ENCODE measurements around the gene NAV2.

The NAV2 gene

DNA sequence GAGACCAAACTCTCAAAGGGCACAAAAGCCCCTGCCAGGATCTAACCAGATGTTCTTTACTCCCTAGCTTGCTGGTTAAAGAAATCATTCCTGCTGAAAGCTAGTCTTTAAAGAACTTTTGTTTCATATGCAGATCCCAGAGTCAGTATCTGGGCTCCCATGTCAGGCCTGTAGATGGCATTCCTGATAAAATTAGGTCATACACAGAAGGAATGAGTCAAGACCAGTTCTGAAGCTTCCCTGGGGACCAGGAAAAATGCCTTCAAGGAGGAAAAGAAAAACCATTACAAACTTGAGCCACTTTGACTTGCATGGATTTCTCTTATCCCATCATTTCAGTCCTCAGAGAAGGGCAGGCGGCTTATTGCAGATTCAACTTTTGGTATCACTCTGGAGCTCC, 441.7 kb downstream of the NAV2 start:
- DNase-seq: no peak

DNA sequence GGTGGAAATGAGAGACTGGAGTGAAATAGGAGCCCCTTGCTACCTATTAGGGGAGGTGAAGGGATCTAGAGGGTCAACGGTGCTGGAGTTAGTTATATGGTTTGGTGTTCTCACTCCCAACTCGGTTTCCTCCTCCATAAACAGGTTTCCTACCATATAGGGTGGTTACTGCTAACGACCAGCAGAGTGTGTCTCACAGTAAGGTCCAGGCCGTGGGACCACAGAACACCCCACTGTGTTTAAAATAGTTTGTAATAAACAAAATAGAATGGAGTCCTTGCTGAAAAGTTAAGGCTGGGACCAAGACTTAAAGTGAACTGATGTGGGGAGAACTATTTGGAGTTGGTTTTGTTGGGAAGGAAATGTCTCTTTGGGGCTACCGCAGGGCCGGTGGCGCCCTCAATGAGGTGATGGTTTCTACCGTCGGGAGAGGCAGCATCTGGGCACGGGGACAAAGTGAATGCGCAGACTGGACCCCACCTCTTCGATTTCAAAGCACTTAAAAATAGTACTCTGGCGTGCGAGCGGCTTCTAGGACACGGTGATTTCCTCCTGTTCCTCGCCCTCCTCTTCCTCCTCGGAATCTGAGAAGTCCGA, 443.1 kb downstream of the NAV2 start:
- no peak for DNase-seq

DNA sequence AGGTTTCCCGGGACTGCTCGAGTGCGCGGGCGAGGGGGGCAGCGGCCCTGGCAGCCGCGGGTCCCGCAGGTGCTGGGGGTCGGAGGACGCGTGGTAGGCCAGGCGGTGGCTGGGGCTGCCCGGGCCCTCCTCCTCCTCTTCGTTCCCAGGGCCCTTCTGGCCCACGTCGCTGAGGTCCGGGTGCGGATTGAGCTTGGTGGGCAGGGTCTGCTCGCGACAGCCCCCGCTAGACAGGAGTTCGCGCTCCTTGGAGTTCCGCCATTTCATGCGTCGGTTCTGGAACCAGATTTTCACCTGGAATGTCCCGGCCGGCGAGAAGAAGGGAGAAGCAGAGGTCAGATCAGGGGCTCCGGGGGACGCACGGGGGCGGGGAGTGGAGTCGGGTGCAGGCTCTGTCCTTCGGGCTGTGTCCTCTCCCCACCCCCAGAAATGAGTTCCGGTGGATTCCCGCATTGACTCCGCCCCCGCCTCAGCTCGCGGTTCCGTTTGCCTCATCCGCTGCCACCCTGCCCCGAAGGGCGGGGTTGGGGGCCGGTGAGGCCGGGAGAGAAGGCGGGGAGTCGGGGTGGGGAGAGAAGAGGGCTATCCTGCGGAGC, 443.7 kb downstream of the NAV2 start:
- no peak for DNase-seq

DNA sequence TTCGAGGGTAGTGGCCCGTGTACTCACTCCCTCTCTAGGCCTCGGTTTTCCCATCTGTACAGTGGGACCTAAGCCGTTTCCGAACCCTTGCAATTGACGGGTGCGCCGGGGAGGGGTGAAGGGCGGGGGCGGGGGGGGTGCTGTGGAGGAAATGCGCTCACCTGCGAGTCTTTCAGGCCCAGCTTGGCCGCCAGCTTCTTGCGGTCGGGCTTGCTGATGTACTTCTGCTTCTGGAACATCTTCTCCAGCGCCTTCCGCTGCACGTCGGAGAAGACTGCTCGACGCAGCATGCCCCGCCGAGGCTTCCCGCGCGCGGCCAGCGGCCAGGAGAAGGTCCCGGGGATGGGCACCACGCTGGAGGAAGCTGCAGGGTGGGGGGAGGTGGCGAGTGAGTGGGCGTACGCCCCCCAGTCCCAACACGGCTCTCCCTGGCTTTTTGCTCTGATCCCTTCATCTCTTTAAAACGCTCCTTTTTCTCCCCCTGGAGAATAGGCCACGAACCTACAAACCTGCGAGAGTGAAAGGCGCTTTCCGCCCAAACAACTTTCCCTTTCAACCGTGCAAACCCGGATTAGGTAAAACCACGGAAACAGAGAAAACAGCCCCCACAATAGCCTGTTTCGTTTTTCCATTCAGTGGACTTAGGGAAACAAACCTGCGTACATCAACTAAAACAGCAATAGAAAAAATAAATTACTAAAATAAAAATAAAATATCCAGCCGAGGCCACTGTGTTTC, 444.4 kb downstream of the NAV2 start:
- DNase-seq: no peak

DNA sequence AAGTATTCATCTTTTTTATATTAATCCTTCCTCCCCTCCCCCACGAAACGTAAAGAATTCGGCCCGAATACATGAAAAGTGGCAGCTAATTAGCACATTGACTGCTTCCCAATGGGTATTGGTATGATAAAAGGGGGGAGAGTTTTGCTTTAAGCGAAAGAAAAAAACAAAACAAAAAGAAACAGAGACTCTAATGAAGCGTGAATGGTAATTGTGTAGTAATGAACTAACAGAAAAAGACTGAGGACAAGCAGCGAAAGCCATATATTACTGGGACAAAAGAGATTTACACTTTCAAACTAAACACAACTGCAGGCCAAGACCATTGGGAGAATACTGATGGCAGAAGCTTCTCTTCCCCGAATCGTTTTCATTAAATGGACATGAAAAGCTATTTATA, 445.1 kb downstream of the NAV2 start:
- DNase-seq: no peak

DNA sequence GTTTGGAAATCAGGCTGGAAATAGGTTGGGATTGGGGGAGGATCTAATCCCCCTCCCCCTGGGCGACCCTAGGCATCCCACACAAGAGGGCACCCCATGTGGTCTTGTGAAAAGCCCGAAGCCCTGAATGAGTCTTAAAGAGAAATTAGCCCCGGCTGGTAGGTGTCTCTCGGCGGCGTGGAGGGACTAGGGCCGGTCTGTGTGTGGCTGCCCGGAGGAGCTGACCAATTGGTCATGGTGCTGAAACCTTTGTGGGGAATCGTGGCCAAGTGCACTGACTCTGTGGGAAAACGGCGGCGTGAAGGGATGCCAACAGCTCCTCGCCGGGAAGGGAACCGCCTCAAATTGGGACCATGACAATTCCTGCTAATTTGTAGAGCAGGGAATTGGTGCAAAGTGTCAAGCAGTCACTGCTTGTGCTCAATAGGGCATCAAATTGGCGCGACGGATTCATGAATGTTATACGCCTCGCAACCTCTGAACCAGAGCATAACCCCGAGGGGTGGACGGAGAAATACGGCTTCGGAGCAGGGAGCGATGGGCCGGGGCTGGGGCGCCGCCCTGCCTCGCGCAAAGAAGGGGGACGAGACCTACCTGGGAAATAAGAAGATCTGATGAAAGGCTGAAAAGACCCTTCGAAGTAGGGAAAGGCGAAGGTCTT, 446.1 kb downstream of the NAV2 start:
- DNase-seq: no peak

DNA sequence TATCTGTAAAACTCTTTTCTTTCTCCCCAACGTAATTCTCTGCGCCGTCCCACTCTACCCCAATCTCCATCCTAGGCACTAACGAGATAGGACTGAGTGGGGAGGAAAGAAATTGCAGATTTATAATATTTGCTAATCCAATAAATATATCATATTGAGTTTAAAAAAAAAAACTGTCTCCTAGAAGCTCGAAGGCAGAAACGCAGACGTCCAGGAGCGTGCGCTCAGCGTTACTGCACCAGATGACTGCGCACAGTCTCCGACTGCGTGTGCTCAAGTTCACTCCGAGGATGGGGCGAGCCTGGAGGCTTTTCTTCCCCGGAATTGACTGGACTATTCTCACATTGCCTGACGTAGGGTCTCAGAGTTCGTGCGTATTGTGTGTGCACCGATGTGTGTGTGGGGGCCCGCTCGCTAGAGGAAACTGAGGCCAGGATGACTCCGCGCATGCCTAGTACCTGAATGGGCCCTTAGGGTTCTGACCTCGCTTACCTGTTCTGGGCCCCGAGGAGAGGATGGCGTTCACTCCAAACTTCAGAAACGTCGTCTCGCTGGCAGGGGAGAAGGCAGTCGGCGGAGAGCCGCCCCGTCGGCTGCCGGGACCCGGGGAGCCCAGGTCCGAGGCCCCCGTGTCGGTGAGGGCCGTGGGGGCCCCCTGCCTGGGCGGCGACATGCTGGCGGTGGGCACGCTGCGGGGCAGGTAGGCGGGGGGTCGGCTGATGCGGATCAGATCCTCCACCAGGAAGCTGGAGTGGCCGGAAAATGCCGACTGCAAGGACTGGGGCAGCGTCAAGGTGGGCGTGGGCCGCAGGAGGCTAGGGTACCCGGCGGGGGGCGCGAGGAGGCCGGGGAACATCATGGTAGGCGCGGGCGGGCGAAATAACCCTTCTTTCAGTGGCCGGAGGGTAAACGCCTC, 447.1 kb downstream of the NAV2 start:
- DNase-seq: no peak

DNA sequence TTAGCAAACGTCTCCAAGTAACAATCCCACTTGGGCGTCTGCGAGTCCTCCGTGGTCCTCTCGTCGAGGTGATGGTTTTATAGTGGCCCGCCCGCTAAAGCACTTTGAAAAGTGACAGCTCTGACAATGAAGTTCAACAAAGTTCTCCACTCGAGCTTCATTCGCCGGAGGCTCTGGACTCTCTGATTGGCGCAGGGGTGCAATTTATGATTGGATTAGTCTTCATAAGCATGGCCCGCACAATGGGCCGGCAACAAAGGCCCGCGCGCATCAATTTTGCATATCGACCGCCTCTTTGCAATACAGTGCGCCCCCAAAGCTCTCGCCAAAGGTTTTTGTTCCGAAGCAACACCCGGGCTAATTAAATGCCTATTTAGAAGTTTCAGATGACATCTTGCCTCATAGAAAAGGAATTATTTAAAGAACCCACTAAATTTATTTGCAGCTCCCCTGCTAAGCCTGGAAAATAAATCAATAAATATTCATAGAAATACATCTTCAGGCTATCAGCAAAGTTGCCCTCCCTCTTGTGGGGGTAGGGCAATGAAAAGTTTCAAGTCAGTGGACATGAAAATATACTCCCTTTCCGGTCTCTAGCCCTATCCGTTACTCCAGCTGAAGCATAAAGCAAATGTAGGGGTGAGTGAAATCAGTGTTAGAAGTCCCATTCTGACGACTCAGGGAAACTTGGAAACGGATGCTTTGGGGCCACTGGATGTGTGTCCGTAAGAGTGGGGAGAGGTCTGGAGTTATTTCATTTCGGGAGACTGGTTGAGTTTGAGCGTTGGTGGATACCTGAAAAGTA, 448.0 kb downstream of the NAV2 start, which contains the start of gene DBX1:
DBX1 (minus strand) TSS at position 51 of the 805 bp plus-strand sequence. CDS start 151 bp downstream, outside the sequence.
- DNase-seq: no peak

DNA sequence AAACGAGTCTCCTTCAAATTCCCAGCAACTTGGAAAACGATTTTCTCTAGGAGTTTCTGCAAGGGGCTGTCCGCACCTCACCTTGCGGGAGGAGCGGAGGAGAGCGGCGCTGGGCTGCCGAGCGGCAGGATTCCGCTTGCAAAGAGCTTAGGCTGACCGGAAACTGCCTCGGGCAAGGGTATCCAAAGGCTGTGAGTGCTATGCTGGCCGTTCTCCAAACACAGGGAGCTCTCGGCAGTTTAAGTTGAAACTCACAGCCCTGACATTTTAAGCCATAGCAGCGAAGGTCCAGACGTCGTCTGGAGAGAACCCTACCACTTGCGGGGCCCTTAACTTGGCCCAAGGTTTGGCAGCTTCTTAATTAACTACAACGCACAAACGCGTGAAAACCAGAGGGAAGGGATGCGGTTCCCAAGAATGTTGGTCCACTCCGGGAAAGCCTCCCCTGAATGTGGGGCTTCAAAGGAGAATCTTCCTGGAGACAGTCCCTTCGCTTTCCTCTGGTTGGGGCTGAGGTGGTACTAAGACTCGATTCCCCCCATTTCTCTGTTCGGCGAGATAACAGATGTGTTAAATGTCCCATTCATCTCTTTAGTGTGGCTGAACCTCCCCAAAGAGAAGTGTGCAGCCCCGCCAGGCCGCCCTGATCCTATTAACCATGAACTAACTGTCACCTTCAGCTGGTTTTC, 448.7 kb downstream of the NAV2 start:
- DNase-seq: no peak

DNA sequence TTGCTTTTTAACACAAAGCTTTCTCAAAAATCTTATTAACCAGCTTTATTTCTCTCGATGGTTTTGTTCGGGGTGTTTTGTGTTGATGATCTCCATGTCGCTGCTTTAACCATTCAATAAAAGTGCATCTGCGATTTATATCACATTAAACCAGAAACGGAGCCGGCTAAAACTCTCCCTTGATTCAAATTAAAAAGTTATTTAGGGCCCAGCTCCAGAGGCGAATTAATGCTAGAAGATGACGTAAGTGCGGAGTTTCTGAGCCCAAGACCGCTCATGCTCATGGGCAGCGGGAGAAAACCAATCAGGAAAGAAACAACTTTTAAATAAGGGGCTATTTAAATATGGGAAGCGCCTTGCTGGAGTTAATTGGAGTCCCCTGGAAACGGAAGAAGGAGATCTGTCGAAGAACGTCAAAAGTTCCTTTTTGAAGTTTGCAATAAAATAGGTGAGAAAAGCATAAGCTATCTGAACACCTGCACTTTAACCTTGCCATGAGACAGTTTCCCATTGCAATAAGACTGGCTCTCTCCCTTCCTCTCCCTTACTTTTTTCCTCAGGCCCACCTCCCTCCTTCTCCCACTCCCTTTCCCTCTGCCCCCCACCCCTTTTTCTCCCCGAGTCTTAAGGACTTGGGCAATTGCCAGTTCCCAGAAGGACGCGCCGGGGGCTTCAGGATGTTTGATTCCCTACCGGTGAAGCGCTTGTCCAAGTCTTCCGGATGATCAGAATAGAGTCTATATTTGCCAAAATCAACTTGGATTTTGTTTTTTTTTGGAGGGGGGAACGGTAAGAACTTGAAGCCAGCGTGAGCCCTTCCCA, 449.5 kb downstream of the NAV2 start:
- no peak for DNase-seq

DNA sequence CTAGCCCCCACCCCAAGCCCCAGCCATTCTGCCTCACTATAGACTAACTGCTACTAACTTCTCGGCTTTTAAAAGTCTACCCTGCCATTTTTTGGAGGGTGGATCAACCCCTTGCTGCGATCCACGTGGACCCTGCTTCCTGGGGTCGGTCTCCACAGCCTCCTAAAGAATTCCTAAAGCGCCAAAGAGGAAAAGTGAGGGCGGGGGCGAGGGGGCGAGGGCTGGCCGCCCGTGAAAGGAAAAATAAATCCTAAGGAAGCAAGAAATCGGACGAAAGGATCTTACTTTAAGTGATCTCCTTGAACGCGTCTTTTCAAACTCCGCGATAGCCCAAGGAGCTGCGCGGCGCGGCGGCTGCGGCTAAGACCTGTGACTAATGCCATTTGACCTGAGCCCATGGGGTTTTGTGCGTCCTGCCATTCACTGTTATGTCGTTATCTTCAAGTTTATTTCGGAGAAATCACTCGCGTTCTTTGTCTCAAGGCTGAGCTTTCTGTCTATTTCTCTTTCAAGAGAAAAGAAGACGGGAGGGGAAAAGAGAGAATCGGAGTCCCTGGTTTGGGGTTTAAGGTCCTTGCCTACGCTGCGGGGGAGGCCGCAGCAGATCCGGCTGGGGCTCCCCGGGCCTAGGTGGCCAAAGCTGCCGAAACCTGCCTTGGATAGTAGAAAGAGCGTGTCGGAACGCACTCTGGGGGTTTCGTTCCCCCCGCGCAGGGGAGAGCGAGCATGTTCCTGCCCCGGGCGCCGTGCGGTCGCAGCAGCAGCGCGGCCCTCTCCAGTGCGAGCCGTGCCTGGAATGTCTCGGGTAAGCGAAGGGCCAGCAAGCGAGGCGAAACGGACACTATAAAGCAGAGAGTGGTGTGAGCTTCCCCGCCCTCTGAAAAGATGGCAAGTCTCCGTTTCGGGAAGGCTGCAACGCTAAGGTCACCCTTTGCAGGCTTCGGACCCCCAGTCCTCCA, 450.5 kb downstream of the NAV2 start:
- no peak for DNase-seq

DNA sequence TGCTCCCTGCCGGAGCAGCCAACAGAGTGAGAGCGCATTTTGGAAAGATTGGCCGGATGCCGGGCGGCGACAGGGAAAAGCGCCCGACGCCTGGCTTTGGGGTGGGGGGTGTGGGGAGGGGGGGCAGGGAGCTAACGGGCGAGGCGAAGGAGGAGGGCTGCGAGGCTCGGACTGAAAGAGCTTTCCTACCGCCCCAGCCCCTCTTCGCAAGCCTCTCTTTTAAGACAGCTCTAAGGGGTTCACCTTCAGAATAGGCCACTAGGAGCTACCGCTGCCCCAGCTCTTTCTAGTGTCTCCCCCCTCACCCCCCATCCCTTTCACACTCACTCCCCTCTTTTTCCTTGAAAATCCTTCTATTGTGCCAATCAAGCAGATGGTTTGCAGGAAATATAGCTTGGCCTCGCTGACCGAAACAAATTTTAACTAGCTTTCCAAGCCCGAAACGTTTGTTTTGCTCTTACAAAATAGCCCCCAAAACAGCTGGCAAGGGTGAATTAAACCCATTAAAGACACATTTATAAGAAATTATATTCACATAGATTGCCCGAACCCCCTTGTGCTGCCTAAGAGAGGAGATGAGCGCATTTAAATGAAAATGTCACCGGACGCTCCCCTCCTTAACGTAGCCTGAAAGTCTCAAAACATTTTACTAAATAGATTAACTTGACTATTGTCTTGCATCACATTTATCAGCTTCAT, 451.3 kb downstream of the NAV2 start:
- no peak for DNase-seq

All from NCI-H2171 (cell line).